HG03280 (cell line): ENCODE measurements around the gene ISCA2.
"Not testable (repeated sequence)": the region's sequence is repeated elsewhere in the genome, so short reads cannot be mapped to it uniquely, and the experiment has no call there.

Source experiments
- ATAC-seq: cut with Tn5 transposase; IDR thresholded peaks from one replicate; pipeline ENCODE4 v1.9.1; 2021; ENCODE audit warnings: mild to moderate bottlenecking, moderate library complexity; ENCODE audit not compliant: unreplicated experiment

The ISCA2 gene, protein sequence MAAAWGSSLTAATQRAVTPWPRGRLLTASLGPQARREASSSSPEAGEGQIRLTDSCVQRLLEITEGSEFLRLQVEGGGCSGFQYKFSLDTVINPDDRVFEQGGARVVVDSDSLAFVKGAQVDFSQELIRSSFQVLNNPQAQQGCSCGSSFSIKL

DNA sequence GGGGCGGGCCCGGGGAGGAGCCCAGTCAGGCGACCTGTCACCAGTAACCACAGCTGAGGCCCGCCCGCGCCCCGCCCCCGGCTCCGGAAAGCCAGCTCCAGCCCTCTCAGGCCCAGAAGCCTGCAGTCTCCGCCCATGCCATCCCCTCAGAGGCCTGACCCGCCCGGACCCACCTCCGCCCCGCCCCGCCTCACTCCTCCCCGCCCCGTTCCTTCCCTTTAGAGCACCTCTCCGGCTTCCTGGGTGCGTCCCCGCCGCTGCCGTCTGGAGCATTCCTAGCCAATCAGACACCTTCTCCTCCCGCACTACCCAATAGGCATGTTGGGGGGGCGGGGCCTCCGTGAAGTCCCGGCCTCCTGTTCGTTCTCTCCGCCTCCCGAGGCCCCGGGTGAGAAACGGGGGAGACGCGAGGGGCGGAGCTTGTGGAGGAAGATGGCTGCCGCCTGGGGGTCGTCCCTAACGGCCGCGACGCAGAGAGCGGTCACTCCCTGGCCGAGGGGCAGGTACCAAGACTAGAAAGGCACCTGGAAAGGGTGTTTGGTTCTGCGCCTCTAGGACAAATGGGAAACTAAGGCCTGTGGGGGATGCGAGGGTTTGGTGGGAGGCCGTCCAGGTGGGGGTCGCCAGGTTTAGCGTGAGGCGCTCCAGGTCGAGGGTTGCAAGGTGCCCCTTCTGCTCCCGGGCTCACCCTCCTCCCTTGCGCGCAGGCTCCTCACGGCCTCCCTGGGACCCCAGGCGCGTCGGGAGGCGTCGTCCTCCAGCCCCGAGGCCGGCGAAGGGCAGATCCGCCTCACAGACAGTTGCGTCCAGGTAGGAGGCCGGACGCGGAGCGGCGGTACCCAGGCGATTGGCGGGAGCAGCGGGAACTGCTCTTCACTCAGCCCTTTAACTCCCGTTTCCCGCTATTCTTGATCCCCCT is at the start of gene ISCA2:
Gene ISCA2, plus strand, starts transcription at position 423 of the 919 bp plus-strand sequence. Its CDS starts 10 bp downstream, at position 433.
- peak; percentile 89 for ATAC-seq

DNA sequence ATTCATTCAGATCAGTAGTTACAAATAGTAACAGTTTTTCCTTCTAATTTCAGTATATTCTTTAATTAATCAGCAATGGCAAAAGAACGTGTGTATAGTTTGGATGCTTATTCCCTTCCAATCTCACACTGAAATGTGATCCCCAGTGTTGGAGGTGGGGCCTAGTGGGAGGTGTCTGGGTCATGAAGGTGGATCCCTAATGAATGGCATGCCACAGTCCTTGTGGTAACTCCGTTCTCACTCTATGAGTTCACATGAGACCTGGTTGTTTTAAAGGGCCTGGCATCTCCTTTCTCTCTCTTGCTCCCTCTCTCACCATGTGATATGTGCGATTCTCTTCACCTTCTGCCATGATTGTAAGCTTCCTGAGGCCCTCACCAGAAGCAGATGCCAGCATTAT is 48.7 kb upstream of the ISCA2 start:
- ATAC-seq = no peak

DNA sequence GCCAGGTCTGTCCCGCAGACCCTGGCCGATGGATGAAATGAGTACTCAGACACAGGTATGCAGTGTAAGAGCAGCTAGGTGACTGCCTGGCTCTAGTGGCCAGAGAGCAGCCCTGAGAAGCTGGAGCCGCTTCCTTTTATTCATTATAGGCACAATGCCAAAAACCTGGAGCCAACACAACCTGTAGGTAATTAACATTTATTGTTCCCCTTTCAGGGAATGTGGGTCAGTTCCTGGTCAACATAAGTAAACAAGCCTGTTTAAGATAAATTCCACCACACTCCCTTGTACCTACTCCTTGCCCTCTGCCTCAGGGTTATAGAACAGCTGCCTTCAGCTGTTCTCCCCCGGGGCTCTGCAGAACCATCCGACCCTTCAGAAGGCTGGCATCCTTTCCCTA is 39.2 kb upstream of the ISCA2 start:
- not testable (repeated sequence) for ATAC-seq

DNA sequence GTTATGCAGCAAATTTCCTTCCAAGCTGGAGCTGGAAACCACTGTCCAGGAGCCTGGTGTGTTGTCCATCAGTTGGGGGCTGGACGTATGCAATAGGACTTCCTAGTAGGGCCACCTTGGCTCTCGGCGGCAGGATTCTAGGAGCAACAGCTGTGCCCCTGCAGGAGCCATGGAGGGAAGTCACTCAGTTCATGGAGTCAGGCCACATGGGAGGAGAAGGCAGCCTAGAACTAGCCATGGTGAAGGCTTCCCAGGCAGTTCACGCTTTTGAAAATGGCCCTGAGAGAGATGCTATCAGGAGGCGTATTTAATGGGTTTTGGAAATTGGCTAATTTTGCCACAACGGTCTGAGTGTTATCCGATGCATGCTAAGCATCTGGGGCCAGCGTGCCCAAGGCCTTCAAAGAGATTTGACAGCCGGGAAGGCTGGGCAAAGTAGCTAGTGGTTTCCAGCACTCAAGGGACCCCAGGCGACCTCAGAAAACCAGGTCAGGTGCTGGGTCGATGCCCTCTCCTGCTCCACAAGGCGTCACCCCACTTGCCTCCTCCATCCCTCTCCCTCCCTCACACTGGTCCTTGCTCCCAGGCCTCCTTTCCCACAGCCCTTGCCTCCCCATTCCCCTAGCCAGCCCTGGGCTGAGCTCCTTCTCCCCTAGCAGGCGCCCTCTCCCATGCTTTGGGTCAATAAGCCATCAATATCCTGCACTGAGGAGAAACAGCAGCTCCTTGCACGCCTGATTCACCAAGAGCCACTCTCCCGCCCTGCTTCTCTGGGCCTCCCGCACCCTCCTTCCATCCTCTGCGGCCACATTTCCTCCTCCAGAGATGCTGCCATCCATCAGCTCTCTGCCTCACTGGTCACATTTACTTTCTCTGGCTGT is 36.6 kb upstream of the ISCA2 start:
- ATAC-seq = no peak

DNA sequence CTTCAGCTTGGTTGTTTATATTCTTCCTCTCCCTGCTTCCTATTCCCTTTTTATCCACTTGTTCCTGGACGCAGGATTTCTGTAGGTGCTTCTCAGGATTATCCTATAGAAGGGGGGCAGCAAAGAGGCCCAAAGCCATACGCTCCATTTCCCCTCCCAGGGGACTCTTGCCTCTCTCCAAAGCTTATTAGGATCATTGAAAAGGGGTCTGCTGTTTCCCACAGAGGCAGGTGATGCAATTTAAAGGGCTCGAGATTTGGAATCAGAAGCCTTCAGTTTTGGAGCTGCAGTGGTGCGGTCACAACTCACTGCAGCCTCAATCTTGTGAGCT is 36.0 kb upstream of the ISCA2 start:
- ATAC-seq = no peak

DNA sequence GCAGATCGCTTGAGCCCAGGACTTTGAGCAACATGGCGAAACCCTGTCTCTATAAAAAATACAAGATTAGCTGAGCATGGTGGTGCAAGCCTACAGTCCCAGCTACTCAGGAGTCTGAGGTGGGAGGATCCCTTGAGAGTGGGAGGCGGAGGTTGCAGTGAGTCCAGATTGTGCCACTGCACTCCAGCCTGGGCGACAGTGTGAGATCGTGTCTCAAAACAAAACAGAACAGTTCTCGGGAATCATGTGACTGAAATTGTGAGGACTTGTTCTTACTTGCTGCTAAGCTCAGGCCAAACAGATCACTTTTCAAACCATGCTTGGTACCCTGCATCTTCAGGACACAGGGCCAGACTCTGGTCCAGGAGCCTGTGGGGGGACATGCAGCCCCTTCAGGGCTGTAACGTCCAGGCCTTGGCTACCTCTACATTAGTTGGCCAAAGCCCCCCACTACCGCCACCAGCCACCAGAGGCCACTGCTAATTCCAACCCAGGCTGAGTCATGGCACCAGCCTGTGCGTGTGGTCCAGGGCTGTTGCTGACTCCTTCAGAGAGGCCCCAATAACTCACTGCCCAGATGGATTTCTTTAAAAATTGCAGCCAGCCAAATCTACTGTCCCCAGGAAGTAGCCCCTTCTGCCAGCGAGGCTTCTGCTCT is 34.1 kb upstream of the ISCA2 start:
- peak; percentile 60 for ATAC-seq

DNA sequence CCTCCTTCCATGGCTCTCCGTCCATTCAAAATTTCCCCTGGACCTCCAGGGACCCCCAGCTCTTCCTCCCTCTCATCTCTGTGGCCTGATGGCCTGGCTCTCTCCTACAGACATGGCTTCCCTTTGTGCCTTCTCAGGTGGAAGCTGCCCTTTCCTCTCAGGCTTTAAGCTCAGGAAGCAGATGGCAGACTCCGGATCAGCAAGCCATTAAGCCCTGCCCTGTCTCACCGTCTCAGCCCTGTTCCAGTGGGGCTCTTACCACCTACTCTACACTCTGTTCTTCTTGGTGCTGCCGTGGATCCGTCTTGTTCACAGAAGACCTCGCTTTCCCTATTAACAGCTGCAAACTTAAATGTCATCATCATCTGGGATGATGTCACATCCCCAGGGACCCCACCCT is 33.6 kb upstream of the ISCA2 start:
- no peak for ATAC-seq

DNA sequence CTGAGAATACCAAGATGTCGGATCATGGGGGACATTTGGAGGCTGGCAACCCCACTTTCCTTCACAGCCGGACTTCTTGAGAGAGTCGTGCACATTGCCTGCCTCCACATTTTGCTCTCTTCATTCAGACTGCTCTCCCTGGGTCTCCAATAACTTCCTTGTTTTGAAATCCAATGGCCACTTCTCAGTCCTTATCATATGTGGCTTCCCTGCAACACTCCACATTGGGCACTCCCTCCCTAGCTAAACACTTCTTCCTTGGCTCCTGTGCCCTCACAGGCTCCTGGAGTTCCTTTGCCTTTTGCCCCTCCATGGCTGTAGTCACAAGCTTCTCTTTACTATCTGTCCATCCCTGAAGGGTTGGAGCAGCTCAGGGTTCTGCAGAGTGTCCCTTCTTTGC is 30.6 kb upstream of the ISCA2 start:
- no peak for ATAC-seq

DNA sequence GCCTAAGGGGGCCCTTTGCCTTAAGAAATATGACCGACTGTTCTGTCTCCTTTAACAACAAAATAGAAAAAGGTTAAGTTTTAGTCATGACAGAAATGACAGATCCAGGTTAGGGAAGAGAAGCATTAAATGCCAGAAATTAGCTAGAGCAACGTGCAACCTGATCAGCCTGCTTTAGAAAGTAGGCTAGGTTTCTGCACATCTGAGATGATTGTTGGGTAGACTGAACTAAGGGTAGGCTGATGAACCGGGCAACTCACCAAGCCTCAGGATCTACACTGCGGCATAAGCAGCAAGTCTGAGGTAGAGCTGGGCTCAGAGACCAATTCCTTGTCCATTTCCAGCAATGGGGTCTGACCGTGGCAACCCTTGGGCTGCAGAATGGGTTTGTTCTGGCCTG is 29.9 kb upstream of the ISCA2 start:
- ATAC-seq = no peak

DNA sequence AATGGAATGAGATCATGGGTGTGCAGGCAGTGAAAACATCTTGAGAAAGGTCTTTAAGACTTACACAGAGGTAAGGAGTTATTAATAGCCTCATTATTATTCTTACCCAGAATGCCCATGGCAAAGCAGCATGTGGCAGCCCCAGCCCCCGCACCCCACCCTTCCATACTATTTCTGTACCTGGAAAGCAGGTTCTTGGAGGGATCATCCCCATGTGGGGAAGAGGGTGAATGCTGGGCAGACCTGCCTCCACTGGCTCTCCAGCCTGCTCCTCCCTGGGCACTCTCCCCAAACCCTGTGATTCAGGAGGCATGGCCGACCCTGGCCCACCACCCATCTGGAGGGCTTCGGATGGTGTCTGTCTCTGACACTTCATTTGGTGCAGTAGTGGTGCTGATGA is 28.8 kb upstream of the ISCA2 start:
- no peak for ATAC-seq

DNA sequence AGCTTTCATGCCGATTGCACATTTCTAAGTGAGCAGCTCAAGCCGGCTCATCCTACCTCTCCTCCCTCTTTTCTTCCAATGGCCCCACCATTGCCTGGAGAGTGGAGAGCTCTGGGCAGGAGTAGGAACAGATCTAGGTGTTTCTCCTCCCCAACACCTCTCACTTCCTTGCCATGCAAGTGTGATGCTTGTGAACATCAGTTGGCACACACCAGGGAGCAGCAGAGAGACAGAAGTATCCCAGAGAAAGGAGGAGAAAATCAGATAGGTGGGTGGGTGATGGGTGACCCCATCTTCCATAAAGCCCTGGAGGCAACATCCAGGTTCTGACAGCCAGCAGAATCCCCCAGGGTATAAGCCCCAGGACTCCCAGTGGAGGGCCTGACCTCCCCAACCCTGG is 28.2 kb upstream of the ISCA2 start:
- no peak for ATAC-seq

DNA sequence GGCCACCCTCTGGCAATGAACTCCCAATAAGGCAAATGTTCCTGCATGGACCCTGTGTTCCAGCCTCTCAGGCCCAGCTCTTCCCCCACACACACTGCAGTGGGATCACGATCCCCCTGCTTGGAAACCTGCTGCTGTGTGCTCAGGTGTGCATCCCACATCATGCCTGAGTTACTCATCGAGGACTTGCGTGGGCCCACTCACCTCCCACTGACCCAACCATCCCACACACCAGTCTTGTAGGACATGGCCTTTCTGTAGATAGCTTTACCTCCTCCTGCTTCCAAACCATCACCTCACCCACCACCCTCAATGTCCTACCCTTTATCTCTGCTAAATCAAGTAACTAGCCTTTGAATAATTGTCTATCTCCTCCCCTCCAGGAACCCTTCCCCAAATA is 25.1 kb upstream of the ISCA2 start:
- ATAC-seq = no peak

DNA sequence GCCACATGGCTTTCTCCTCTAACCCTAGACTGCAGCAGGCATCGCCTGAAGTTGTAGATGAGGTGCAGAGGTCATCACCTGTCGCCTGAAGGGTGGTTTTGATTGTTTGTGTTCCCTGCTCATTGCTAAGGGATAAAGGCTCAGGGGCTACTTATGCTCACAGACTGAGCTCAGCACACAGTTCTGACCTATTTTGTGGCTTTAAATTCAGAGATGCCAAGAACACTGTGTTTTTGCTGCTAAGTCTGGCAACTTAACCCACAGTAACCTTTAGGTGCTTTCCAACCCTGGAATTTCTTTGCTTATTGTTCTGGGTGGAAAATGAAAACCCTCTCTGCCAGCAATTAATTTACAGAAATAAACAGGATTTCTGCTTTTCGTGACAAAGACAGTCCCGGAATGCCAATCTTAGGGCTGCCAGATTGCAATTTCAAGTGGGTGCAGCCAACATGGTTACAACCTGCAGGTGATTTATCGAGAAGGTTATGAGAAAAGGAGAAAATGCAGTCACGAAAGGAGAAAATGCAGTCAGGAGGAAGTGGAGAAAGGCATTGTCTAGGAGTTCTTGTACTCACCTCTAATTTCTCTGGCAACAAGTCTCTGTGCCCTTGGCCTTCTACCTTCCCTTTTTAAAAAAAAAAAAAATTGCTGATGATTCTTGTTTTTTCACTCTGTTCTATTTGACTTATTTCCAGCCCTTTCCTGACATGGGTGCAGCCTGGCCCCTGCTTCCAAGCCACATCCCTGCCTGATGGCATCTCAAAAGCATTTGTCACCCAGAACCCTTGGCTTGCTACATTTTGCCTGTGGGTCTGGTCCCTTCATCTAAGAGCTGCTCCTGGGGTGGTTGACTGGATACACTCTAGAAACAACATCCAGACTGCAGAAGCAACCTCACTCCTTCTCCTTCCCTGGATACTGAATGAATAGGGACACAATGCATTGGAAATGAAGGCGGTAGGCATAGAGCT is 23.7 kb upstream of the ISCA2 start:
- ATAC-seq = no peak

DNA sequence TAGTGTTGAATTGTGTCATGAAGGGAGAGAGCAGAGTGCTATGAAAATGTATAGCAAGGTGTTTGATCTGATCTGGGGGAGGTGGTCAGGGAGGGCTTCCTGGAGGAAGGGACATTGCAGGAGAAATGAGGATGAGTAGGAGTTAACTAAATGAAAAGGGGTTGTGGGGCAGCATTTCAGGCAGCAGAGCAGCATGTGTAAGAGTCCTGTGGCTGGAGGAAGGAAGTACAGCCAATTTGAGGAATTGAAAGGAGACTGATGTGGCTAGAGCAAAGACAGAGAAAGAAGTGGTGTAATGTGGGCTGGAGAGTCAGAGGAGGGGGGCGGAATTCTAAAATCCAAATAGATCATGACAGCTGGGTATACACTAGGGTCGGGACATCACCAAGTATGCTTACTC is 21.0 kb upstream of the ISCA2 start:
- ATAC-seq = no peak

DNA sequence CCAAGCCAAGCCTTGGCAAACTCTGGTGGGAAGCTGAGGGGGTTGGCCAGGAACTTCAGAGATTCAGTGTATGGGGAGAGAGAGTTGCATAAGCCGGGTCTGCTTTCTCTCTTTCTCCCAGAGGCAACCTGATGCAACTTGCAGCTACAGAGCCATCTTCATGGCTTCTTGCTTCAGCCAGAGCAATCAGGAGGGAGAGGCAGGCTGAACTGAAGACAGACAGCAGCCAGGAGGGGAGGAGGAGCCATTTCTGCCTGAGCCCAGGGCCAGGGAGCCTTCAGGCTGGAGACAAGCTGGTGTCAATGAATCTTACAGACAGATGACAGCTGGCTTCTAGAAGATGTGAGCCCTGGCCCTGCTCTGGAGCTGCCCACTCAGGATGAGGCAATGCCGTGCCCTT is 19.2 kb upstream of the ISCA2 start:
- ATAC-seq = no peak

DNA sequence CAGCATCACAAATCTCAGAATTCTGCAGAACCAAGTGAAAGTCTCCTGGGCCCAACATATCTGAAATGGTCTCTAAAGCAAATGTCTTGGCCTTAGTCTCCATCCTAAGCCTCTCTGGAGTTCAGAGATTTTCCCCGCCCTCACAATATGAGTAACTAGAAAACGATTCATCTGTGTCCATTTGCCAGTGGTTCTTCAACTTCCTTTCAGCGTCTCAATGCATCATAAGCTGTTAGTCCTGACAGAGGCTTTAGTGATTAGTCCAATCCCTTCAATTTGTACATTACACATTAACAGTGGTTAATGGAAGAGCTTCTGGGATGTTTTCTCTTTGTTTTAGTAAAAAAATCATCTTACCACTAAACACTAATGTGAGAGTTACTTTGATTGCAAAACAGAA is 17.9 kb upstream of the ISCA2 start:
- ATAC-seq = no peak

DNA sequence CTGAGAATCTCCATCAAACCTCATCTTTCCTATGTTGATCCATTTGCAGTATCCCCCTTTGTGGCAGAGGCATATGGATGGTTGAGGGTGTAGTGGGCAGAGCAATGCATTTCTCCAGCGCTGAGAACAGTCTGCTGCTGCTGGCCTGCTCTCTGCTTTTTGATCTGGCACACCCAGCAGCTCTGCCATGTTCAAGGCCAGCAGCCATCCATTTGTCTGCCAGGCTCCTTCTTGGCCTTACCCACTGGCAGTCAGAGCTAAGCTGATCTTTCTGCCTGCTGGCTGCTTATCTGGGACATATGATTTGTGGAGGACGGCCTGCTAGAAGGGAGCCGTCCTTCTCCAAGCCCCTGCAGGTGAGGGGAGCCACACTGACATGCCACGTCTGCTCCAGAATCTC is 17.5 kb upstream of the ISCA2 start:
- no peak for ATAC-seq

DNA sequence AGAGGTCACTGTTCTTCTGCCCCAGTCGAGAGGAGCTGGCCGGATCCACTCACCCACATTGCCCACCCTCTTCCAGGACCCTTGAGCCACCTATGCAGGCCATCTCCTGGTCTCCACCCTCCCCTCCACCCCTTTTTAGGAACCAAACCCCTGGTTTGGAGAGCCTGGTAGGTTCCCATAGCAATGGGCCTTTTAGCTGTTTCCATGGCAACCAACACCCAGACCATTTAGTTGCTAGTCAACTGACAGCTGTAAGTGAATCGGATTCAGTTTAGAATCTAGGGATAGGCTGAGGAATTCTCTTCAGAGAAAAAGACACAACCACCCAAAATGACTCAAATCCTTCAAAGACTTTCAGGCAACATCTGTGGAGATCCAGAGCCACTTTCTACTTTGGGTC is 17.0 kb upstream of the ISCA2 start:
- no peak for ATAC-seq

DNA sequence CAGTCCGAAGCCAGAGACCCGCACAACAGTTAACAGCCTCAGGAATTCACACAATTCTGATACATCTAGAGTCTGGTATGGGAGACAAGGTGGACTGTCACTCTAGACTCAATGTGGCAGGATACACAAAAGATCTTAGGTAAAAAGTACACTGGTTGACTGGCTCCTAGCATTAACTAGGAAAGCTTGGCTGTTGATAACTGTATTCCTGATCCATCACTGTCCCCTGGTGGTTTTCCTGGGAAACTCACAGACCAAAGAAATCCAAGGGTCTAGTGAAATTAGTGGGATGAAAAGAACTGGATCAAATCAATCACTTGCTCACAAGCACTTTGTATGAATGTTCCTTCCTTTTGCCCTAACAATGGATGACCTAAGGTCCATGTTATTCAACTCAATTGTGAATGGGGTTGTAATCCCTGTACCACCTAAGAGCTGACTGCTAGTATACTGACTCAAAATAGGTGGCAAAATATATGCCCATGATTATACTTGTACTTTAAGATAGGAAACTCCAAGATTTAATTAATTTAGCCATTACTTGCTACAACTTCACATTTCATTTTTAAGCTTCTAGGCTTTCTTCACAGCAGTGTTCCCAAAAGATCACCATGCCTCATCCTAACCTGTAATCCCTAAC is 14.4 kb upstream of the ISCA2 start:
- ATAC-seq = no peak

DNA sequence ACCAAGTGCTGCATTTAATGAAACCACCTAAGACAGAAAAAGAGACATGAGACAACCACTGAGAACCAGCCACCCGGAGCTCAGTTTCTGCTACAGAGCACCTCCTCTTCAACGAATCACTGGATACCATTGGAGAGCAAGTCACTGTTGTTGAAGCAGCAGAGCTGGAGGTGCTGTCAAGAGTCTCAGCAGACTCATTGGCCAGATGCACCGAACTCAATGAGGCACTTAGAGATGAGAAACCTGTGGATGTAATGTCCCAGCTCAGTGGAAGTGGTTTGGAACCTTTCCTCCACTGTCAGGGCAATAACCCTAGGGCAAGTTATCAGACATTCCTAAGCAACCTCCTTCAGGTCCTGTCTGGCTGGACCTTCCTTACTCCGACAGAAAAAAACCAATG is 13.5 kb upstream of the ISCA2 start:
- no peak for ATAC-seq
